HCT116 (cell line): ENCODE results near the gene TIMM50.

Experiments used
- ZNF274 ChIP-seq: fragments of 200-500 bp; sonication (Bioruptor generic); IDR thresholded peaks from 2 replicates; pipeline ENCODE4 v1.6.1; 2014; ENCODE audit warnings: mild to moderate bottlenecking, low read depth, low read length, inconsistent platforms
- TF ChIP-seq, protein P1 (sequence below): IDR thresholded peaks from 2 replicates; pipeline ENCODE4 v1.6.1; 2012

DNA sequence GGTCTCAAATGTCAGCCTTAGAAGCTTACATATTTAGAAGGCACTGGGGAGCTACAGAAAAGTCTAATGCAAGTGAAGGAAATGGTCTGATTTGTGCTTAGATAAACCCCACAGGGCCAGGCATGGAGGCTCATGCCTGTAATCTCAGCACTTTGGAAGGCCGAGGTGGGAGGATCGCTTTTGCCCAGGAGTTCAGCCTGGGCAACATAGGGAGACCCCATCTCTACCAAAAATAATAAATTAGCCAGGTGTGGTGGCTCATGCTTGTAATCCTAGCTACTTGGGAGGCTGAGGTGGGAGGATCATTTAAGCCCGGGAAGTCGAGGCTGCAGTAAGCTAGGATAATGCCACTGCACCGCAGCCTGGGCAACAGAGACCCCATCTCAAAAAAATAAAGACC, 15.4 kb downstream of the TIMM50 start:
- TF ChIP-seq, protein P1, sequence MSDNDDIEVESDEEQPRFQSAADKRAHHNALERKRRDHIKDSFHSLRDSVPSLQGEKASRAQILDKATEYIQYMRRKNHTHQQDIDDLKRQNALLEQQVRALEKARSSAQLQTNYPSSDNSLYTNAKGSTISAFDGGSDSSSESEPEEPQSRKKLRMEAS, result no peak
- no peak for TF ChIP-seq ZNF274
